DMS153 treated with DMSO at 0.1 percent for 48 hours (cell line): ENCODE data around the gene EPB41L2.
A peak's percentile ranks its signal among the peaks of the same experiment; 100 is the strongest.
"Not testable (repeated sequence)": the region's sequence is repeated elsewhere in the genome, so short reads cannot be mapped to it uniquely, and the experiment has no call there.

Experiments
- DNase-seq: peaks from one replicate; lab custom pipeline; 2025; ENCODE audit not compliant: unreplicated experiment; lab: John Stamatoyannopoulos, UW

The EPB41L2 gene

DNA sequence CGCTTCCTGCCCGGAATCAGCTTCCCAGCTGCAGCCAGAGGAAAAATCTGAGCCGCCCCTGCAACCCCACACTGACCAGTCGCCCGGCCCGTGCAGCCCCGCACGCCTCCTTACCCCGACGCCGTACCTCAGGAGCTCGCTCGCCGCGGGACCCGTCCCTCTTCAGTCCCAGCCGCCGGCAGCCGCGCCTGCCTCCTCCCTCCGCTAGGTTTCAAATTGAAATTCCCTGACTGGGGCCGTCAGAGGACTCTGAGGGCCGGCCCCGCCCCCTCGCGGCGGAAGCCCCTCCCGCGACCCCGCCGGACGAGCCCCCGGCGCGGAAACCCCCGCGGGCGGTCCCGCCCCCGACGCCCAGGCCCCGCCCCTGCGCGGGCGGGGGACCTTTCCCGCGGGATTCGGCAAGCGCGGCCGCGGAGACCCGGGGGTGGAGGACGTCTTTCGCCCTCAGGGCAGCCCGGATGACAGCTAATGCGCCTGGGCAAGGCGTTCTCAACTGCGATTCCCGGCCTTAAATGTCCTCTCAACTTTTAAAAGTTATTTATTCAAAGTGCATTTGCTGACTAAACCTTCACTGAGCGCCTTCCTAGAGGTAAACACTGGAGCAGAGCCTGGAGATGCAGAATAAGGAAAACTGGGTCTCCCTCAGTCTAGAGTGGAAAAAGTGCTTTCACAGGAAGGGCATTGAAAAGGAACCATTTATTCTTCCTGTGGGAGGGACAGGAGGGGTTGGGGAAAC, at the start of gene EPB41L2:
TSS of gene EPB41L2 (minus strand) at position 218 of the 736 bp plus-strand sequence. CDS start 106,760 bp downstream, outside the sequence.
- DNase-seq, result peak; percentile 62

- DNase-seq, result no peak
Measured at GRCh38 chr6:131112249-131112648, 49.2 kb upstream of the EPB41L2 start.

DNA sequence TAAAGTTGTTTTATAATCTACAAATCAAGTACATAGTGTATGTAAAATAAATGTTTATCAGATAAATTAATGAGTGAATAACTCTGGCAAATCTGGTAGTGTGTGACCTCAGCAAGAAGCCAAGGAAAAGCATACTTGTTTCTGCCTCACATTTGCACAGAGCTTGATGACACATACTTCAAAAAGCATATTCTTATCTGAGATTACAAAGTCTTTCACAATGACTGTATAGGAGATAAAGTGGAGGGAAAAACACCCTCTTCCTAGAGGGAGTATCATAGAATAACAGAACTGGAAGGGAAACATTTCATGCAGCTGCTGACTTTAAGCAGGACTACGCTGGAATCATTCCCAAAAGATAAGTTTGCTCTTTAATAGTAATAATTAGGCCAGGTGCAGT, 44.1 kb upstream of the EPB41L2 start:
- DNase-seq, result no peak

GRCh38 chr6:131103901-131104300, 40.9 kb upstream of the EPB41L2 start:
- DNase-seq, result no peak

GRCh38 chr6:131103296-131103695, 40.3 kb upstream of the EPB41L2 start:
- DNase-seq, result no peak

GRCh38 chr6:131101911-131102680, 39.1 kb upstream of the EPB41L2 start:
- no peak for DNase-seq

- DNase-seq, result no peak
Measured at GRCh38 chr6:131096786-131097185, 33.7 kb upstream of the EPB41L2 start.

- no peak for DNase-seq
Measured at GRCh38 chr6:131093334-131093733, 30.3 kb upstream of the EPB41L2 start.

- not testable (repeated sequence) for DNase-seq
Measured at GRCh38 chr6:131091944-131092343, 28.9 kb upstream of the EPB41L2 start.

DNA sequence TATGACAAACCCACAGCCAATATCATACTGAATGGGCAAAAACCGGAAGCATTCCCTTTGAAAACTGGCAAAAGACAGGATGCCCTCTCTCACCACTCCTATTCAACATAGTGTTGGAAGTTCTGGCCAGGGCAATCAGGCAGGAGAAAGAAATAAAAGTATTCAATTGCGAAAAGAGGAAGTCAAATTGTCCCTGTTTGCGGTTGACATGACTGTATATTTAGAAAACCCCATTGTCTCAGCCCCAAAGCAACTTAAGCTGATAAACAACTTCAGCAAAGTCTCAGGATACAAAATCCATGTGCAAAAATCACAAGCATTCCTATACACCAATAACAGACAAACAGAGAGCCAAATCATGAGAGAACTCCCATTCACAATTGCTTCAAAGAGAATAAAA, 27.3 kb upstream of the EPB41L2 start:
- not testable (repeated sequence) for DNase-seq

- DNase-seq, result no peak
Measured at GRCh38 chr6:131084982-131085381, 21.9 kb upstream of the EPB41L2 start.

DNA sequence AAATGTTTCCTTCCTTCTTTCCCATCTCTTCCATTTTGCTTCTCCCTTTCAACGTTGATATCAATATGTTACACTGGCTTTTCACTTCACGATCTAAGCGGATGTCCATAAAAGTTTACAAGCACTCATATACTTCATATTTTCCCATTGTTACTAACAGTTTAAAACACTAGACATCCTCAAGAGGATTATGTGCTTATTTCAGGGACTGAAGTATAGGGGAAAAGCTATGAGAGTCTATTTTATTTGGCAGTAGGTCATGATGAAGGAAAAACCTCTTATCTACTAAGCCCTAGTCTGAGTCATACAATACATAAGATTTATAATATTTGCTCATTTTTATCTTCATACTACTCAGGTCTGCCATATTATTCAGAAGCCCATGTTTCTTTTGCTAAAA, 20.6 kb upstream of the EPB41L2 start:
- DNase-seq, result no peak

DNA sequence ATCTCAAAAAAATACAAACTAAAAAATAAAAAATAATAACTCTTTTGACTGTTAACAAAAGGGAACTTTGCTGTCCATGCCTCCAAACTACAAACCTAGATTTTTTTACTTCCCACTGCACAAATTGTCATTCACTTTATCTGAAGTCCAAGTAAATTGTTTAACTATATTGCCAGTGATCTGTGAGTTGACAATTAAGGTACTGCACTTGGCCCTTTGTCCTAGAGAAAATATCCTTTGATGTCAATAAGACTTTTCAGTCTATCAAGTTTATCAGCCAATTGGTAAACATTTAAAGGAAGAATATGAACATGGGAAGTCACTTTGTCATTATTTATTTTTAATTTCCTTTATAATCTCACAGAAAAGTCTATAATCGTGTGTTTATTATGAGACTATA, 19.3 kb upstream of the EPB41L2 start:
- DNase-seq, result no peak

GRCh38 chr6:131080084-131080483, 17.0 kb upstream of the EPB41L2 start:
- DNase-seq, result no peak

GRCh38 chr6:131073577-131073976, 10.5 kb upstream of the EPB41L2 start:
- no peak for DNase-seq

DNA sequence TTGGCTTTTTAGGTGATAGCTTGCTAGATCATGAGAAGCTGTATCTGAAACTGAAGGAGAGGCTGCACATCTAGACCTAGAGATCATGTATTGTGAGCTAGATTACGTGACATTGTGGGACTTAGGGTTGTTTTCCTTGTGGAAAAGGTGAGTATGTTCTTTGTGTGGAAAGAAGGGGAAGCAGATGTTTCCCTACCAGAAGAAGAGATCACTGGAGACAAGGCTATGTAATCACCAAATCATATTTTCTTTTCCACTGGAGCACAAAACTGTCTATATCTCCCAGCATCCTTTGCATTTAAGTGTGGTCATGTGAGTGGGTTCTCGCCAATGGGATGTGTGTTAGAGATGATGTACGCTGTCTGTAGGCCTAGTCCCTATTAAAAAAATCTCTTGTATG, 7.0 kb upstream of the EPB41L2 start:
- DNase-seq, result no peak

- no peak for DNase-seq
Measured at GRCh38 chr6:131068165-131068564, 5.1 kb upstream of the EPB41L2 start.

DNA sequence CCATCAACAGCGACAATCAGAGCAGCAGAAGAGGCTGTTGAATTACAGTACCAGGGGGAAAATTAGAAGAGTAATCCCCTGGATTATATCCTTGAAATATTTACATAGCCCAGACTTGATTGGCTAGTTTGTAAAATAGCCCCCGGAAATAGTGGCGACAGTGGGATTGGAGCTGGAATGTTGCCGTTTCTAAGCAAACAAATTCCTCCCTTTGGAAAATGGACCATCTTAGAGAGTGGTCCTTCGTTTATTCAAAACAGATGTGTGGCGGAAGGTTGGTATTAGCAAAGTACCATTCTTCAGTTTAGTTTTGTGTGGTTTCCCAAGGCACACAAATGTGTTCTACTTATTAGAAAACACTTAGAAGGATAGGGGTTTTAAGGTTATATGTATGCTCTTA, 4.5 kb upstream of the EPB41L2 start:
- no peak for DNase-seq

- DNase-seq, result no peak
Measured at GRCh38 chr6:131065824-131066171, 2.8 kb upstream of the EPB41L2 start.

DNA sequence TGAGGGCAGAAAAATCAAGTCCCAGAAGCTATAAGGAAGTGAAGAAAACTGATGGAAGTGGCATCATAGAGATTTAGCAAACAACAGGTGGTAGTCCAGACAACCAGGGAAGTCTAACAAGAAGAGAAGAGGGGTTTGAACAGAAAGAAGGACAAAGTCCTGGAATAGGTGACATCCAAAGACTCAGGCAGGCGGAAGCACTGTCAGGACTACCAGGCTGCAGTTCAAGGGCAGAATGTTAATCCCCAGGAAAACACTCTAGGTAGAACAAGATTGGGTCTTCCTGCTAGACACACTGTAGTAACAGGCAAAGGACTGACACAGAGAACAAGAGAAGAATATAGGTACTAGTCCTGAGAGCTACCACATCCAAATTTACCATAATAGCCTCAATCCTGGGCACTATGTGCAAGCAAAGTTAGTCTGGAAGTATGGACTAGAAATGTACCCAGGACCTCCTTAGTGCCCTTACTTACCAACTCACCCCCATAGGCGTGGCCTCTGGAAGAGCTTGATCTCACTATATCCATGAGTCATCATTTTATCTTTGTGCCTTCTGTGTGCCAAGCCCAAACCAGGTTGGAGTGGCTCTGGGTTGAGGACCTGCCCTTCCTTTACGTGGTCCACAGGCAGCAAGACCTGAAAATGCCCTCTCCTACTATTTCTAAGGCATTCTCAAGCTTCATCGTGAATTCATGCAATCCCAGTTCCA, 2.2 kb upstream of the EPB41L2 start:
- DNase-seq, result no peak

DNA sequence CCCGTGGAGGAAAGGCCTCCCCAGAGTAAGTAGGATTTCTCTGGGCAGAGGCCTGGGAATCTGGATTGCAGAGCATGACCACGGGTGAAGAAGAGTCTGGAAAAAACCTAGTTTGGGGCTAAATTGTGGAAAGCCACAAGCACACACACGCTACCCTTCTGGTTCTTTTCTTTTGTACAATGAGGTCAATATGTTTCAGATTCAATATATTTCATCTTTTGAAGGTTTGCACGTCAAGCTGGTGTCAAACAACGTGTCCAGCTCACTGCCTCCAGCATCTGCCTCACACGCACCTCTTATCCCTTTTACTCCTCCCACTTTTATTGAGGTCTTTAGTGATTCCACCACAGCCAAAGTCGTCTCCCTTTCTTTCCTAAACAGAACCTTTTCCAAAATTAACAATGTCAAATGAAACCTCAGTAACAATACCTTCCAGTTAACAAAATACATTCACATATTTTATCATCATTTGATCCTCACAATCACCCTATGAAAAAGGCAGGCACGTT, 773 bp upstream of the EPB41L2 start:
- no peak for DNase-seq
